ENCODE results near the gene LRPPRC. TPM values are rescaled to one million over a fixed set of nuclear protein-coding genes. Genes with fewer than 3 reads are reported as not detected.

Gene LRPPRC
- total and polyA plus RNA-seq, 4 experiments from 2014 or later: 41.0 to 65.3 (median 52.7) TPM

DNA sequence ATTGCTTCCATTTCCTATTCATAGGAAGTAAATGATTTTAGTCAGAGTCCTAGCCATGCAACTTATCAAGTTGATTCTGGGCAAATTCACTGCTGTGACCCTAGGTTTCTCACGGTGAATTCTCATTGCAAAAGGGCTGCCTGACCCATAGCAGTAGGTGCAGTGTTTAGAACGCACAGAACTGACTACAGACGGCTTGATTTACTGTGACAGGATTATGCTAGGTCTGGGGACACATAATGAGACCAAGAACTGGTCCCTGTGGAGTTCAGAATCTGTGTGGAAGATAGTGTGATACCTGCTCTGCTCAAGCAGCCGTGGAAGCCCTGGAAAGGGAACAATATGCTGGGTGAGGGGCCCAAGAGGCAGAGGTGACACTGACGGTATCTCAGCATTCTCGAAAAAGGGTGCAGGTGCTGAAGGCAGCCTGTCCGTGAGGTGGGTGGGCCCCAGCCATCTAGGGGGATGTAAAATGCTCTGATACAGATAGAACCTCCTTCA is 110.6 kb downstream of the LRPPRC start:
- H3K27me3 Mint-ChIP-seq: no peaks in the 10 kb centered on the region
- H3K4me1 Mint-ChIP-seq: no peaks in the 10 kb centered on the region
- peaks cover 0 to 2% (median 0%) of the 10 kb centered on the region in 8 donors for H3K9me3 Mint-ChIP-seq
- Histone ChIP-seq H3K27ac (ENCODE audit: low read depth, low read length) (no peak overlapping the region), H3K4me1 (ENCODE audit: insufficient read depth, low read length) (no peaks in the 10 kb centered on the region), H3K36me3 (ENCODE audit: insufficient read depth, low read length) (peaks cover 22% of the 10 kb centered on the region), H3K4me3 (ENCODE audit: low read length in 2 of 2) (no peak overlapping the region), H3K27me3 (ENCODE audit: insufficient read depth, low read length) (no peaks in the 10 kb centered on the region), H3K9me3 (ENCODE audit: control insufficient read depth in 1 of 2, low read length in 2 of 2) (no peaks in the 10 kb centered on the region)
- POLR2A ChIA-PET (ENCODE audit: partially characterized antibody): no interaction called here
- no peak overlapping the region for H3K27ac Mint-ChIP-seq
- H3K36me3 Mint-ChIP-seq: peaks cover 31 to 35% of the 10 kb centered on the region in 2 donors
- DNase-seq: no peak
- H3K4me3 Mint-ChIP-seq: no peak overlapping the region
- intact Hi-C loops (cut with micrococcal nuclease): no loop called here
- CTCF ChIA-PET (ENCODE audit: partially characterized antibody): no interaction called here

DNA sequence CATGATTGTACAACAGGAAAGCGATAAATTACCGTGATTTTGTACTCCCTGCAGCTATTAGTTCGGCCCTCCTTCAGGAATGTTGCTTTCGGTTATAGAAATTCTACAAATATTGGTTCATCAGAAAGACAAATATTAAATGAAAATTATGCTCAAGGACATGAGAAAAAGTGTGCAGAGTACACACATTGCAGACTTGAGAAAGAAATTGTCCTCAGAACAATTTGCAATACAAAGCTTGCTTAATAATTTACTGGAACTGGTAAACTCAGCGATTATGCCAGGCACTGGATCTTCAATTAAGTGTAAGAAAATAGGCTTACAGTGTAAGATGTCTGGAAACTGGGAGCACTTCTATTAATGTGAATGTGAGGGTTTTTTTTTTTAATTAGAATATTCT is 111.1 kb downstream of the LRPPRC start:
- CTCF ChIA-PET (ENCODE audit: partially characterized antibody): no interaction called here
- Mint-ChIP-seq H3K36me3 (peaks cover 26 to 30% of the 10 kb centered on the region in 2 donors), H3K27ac (no peak overlapping the region), H3K4me1 (no peaks in the 10 kb centered on the region), H3K27me3 (no peaks in the 10 kb centered on the region), H3K9me3 (peaks cover 0 to 2% (median 0%) of the 10 kb centered on the region in 8 donors), H3K4me3 (no peak overlapping the region)
- POLR2A ChIA-PET (ENCODE audit: partially characterized antibody): no interaction called here
- no peak overlapping the region for H3K27ac ChIP-seq (ENCODE audit: low read depth, low read length)
- H3K27me3 ChIP-seq (ENCODE audit: insufficient read depth, low read length): no peaks in the 10 kb centered on the region
- intact Hi-C loops (cut with micrococcal nuclease): no loop called here
- no peak overlapping the region for H3K4me3 ChIP-seq (ENCODE audit: low read length in 2 of 2)
- no peaks in the 10 kb centered on the region for H3K4me1 ChIP-seq (ENCODE audit: insufficient read depth, low read length)
- no peaks in the 10 kb centered on the region for H3K9me3 ChIP-seq (ENCODE audit: control insufficient read depth in 1 of 2, low read length in 2 of 2)
- no peak for DNase-seq
- peaks cover 18% of the 10 kb centered on the region for H3K36me3 ChIP-seq (ENCODE audit: insufficient read depth, low read length)

DNA sequence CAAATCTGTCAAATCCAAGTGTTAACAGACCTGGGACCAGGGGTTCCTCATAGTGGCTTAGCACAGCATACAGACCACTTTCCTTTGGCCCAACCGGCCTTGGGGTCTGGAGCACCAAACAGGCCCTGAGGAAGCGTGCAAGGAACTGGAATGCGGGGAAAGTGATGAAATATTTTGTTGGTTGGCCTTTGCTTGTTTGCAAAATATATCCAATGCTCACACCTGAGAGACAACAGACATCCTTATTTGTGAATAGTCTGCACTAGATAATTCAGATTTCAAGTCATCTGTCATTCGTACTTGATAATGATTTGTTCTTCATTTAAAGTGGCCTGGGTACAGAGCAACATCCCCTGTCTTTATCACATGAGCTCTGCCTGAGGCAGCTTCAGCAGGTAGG is 113.5 kb downstream of the LRPPRC start:
- intact Hi-C loops (cut with micrococcal nuclease): no loop called here
- Histone ChIP-seq H3K27ac (ENCODE audit: low read depth, low read length) (no peak overlapping the region), H3K36me3 (ENCODE audit: insufficient read depth, low read length) (peaks cover 2% of the 10 kb centered on the region), H3K27me3 (ENCODE audit: insufficient read depth, low read length) (no peaks in the 10 kb centered on the region), H3K4me3 (ENCODE audit: low read length in 2 of 2) (no peak overlapping the region), H3K9me3 (ENCODE audit: control insufficient read depth in 1 of 2, low read length in 2 of 2) (no peaks in the 10 kb centered on the region), H3K4me1 (ENCODE audit: insufficient read depth, low read length) (no peaks in the 10 kb centered on the region)
- CTCF ChIA-PET (ENCODE audit: partially characterized antibody): no interaction called here
- peaks cover 0 to 2% (median 0%) of the 10 kb centered on the region in 8 donors for H3K9me3 Mint-ChIP-seq
- H3K4me1 Mint-ChIP-seq: peaks cover 3 to 6% (median 4%) of the 10 kb centered on the region in 4 donors
- no peak for DNase-seq
- H3K27me3 Mint-ChIP-seq: peaks cover 0 to 4% of the 10 kb centered on the region in 2 donors
- H3K36me3 Mint-ChIP-seq: peaks cover 6 to 8% of the 10 kb centered on the region in 2 donors
- H3K4me3 Mint-ChIP-seq: no peak overlapping the region
- H3K27ac Mint-ChIP-seq: peak overlapping the region in 1 of 7 donors; percentile 55
- POLR2A ChIA-PET (ENCODE audit: partially characterized antibody): interaction anchor here (0.6 kb wide), 1 partner anchor 20 kb away, joined by 3 read pairs; no protein-coding TSS in a partner anchor

DNA sequence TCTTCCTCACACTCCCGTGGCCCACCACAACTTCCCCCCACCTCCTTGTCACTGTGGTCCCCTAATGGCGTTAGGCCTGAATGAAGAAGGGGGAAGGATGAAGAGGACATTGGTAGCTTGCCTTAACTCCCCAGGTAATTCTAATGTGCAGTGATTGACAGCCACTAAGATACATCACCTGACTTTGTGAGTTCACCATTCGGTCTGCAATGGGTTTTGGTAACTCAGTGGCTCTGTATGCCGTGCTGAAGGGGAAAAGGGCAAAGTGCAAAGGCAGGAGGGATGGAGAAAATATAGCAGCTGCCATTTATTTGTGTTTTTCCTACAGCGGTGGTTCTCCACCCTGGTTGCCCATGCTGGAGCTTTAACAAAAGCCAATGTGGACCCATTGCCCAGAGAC is 114.8 kb downstream of the LRPPRC start:
- POLR2A ChIA-PET (ENCODE audit: partially characterized antibody): no interaction called here
- CTCF ChIA-PET (ENCODE audit: partially characterized antibody): interaction anchor here (0.6 kb wide), 1 partner anchor 8 kb away, joined by 3 read pairs; no protein-coding TSS in a partner anchor
- Mint-ChIP-seq H3K27me3 (peaks cover 2 to 12% of the 10 kb centered on the region in 2 donors), H3K4me3 (no peak overlapping the region), H3K9me3 (peaks cover 0 to 2% (median 0%) of the 10 kb centered on the region in 8 donors), H3K4me1 (peaks cover 3 to 6% (median 4%) of the 10 kb centered on the region in 4 donors), H3K27ac (no peak overlapping the region), H3K36me3 (peaks cover 0 to 3% of the 10 kb centered on the region in 2 donors)
- H3K4me1 ChIP-seq (ENCODE audit: insufficient read depth, low read length): no peaks in the 10 kb centered on the region
- H3K27ac ChIP-seq (ENCODE audit: low read depth, low read length): no peak overlapping the region
- H3K36me3 ChIP-seq (ENCODE audit: insufficient read depth, low read length): no peaks in the 10 kb centered on the region
- no peak for DNase-seq
- H3K9me3 ChIP-seq (ENCODE audit: control insufficient read depth in 1 of 2, low read length in 2 of 2): no peaks in the 10 kb centered on the region
- H3K27me3 ChIP-seq (ENCODE audit: insufficient read depth, low read length): no peaks in the 10 kb centered on the region
- intact Hi-C loops (cut with micrococcal nuclease): no loop called here
- H3K4me3 ChIP-seq (ENCODE audit: low read length in 2 of 2): no peak overlapping the region

DNA sequence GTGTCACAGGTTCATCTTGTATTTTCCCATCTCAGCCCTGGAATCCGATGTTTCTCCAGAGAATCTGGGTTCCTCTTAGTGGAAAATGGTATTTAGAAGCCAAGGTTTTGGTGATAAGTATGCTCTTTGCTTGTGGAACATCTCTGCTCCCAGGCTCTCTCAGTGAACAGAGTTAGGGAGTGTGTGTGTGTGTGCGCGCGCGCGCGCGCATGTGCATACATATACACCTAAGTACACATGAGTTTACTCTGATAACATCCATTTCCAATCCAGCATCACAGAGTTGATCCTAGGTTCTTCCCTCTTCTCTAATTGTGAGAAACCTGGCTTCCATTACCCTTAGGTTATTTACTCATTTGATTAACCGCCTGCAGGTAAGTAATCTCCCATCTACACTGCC is 115.3 kb downstream of the LRPPRC start:
- H3K9me3 Mint-ChIP-seq: peaks cover 0 to 2% (median 0%) of the 10 kb centered on the region in 8 donors
- CTCF ChIA-PET (ENCODE audit: partially characterized antibody): no interaction called here
- H3K4me3 Mint-ChIP-seq: no peak overlapping the region
- Histone ChIP-seq H3K4me1 (ENCODE audit: insufficient read depth, low read length) (no peaks in the 10 kb centered on the region), H3K36me3 (ENCODE audit: insufficient read depth, low read length) (no peaks in the 10 kb centered on the region), H3K4me3 (ENCODE audit: low read length in 2 of 2) (no peak overlapping the region), H3K27ac (ENCODE audit: low read depth, low read length) (no peak overlapping the region), H3K9me3 (ENCODE audit: control insufficient read depth in 1 of 2, low read length in 2 of 2) (no peaks in the 10 kb centered on the region), H3K27me3 (ENCODE audit: insufficient read depth, low read length) (no peaks in the 10 kb centered on the region)
- H3K4me1 Mint-ChIP-seq: peaks cover 3 to 6% (median 4%) of the 10 kb centered on the region in 4 donors
- peaks cover 2 to 17% of the 10 kb centered on the region in 2 donors for H3K27me3 Mint-ChIP-seq
- intact Hi-C loops (cut with micrococcal nuclease): no loop called here
- POLR2A ChIA-PET (ENCODE audit: partially characterized antibody): no interaction called here
- H3K27ac Mint-ChIP-seq: no peak overlapping the region
- DNase-seq: no peak
- H3K36me3 Mint-ChIP-seq: peaks cover 0 to 3% of the 10 kb centered on the region in 2 donors

DNA sequence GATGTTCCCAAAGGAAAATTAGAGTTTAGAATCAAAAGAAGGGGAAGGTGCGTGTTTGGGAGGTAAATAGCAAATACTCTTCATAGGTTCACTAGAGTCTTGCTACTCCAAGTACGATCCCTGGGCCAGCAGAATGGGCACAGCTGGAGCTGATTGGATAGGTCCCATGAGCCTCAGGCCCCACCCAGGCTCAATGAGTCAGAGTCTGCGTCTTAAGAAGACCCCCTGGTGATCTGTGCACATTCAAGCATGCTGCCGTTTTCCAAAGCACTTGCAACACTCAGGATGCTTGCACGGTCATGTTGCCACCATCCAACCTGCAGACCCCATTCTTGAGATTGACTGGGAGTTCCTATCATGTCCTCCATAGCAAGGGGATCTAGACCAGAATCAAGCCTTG is 116.5 kb downstream of the LRPPRC start:
- peaks cover 3 to 6% (median 4%) of the 10 kb centered on the region in 4 donors for H3K4me1 Mint-ChIP-seq
- Histone ChIP-seq H3K4me1 (ENCODE audit: insufficient read depth, low read length) (no peaks in the 10 kb centered on the region), H3K27me3 (ENCODE audit: insufficient read depth, low read length) (no peaks in the 10 kb centered on the region), H3K9me3 (ENCODE audit: control insufficient read depth in 1 of 2, low read length in 2 of 2) (no peaks in the 10 kb centered on the region), H3K4me3 (ENCODE audit: low read length in 2 of 2) (no peak overlapping the region), H3K36me3 (ENCODE audit: insufficient read depth, low read length) (no peaks in the 10 kb centered on the region), H3K27ac (ENCODE audit: low read depth, low read length) (no peak overlapping the region)
- CTCF ChIA-PET (ENCODE audit: partially characterized antibody): interaction anchor here (0.7 kb wide), 1 partner anchor 205 kb away, joined by 3 read pairs; no protein-coding TSS in a partner anchor
- H3K27ac Mint-ChIP-seq: no peak overlapping the region
- no peaks in the 10 kb centered on the region for H3K36me3 Mint-ChIP-seq
- no peak for DNase-seq
- peaks cover 2 to 23% of the 10 kb centered on the region in 2 donors for H3K27me3 Mint-ChIP-seq
- intact Hi-C loops (cut with micrococcal nuclease): no loop called here
- POLR2A ChIA-PET (ENCODE audit: partially characterized antibody): no interaction called here
- no peak overlapping the region for H3K4me3 Mint-ChIP-seq
- H3K9me3 Mint-ChIP-seq: peaks cover 0 to 2% (median 0%) of the 10 kb centered on the region in 8 donors

DNA sequence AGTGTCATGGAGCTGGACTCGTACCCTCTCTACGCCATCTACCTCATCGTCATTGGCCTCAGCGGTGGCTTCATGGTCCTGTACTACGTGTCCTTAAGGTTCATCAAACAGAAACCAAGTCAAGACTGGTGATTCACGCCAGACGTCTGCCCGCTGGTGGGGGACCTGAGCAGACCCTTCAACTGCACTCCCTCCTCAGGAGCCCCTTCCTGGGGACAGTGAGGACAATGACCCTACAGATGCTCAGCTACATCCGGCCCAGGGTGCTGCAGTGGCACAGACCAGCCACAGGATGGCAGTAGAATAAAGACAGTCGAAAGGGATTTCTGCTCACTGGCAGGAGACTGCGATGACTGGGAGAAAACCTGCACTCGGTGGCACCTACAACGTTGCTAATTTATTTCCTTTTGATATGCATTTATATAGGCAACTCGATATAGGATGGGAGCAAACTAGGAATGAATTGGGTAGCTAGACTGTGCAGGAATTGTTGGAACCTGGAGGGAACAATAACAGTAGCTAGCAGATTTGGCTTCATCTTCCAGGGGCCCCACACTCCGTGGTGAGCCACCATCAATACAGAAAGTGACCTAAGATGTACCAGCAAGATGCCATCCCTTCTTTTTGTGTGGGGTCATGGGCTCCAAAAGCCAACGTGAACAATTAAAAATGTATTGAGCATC is 117.9 kb downstream of the LRPPRC start:
- Mint-ChIP-seq H3K27me3 (peaks cover 4 to 29% of the 10 kb centered on the region in 2 donors), H3K9me3 (peaks cover 0 to 2% (median 0%) of the 10 kb centered on the region in 8 donors), H3K36me3 (no peaks in the 10 kb centered on the region), H3K27ac (peak overlapping the region in 1 of 7 donors; percentile 74), H3K4me3 (peak overlapping the region in 4 of 8 donors; percentile 15 to 60 (median 40)), H3K4me1 (peaks cover 3 to 6% (median 4%) of the 10 kb centered on the region in 4 donors)
- CTCF ChIA-PET (ENCODE audit: partially characterized antibody): interaction anchor here (0.7 to 1.5 kb wide), 5 partner anchors 13 to 1079 kb away, joined by 3 to 8 read pairs (median 3); partner anchors contain the start of gene DYNC2LI1
- peak in 4 of 5 donors; percentile 24 to 47 (median 42) for DNase-seq
- Histone ChIP-seq H3K4me1 (ENCODE audit: insufficient read depth, low read length) (no peaks in the 10 kb centered on the region), H3K27me3 (ENCODE audit: insufficient read depth, low read length) (no peaks in the 10 kb centered on the region), H3K9me3 (ENCODE audit: control insufficient read depth in 1 of 2, low read length in 2 of 2) (no peaks in the 10 kb centered on the region), H3K36me3 (ENCODE audit: insufficient read depth, low read length) (no peaks in the 10 kb centered on the region), H3K4me3 (ENCODE audit: low read length in 2 of 2) (no peak overlapping the region), H3K27ac (ENCODE audit: low read depth, low read length) (no peak overlapping the region)
- intact Hi-C loops (cut with micrococcal nuclease): no loop called here
- POLR2A ChIA-PET (ENCODE audit: partially characterized antibody): no interaction called here

Data from CD4-positive, alpha-beta memory T cell (primary cell).